ENCODE data around the gene ATAD3C.

- TF ChIP-seq, protein P1, sequence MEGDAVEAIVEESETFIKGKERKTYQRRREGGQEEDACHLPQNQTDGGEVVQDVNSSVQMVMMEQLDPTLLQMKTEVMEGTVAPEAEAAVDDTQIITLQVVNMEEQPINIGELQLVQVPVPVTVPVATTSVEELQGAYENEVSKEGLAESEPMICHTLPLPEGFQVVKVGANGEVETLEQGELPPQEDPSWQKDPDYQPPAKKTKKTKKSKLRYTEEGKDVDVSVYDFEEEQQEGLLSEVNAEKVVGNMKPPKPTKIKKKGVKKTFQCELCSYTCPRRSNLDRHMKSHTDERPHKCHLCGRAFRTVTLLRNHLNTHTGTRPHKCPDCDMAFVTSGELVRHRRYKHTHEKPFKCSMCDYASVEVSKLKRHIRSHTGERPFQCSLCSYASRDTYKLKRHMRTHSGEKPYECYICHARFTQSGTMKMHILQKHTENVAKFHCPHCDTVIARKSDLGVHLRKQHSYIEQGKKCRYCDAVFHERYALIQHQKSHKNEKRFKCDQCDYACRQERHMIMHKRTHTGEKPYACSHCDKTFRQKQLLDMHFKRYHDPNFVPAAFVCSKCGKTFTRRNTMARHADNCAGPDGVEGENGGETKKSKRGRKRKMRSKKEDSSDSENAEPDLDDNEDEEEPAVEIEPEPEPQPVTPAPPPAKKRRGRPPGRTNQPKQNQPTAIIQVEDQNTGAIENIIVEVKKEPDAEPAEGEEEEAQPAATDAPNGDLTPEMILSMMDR (IDR thresholded peaks at IDR 0.05), result no peak
- TF ChIP-seq ZFX (IDR thresholded peaks at IDR 0.05; ENCODE audit: borderline replicate concordance), result no peak
Measured at GRCh38 chr1:1418464-1419362, 30.8 kb upstream of the ATAD3C start.

All from 22Rv1 (cell line).